Endothelial cell of umbilical vein (primary cell): ENCODE measurements around the gene OCRL. TPM values are rescaled to one million over a fixed set of nuclear protein-coding genes. Genes with fewer than 3 reads are reported as not detected.

Experiments
- BruUV-seq: library from RNA; stranded (reverse); fragments of 400-500 nt; replicated peaks from 2 replicates; lab custom pipeline; 2021; lab: Mats Ljungman, UMichigan
- CTCF ChIA-PET: fragments of 300-600, 350-600 bp; sonication (Branson Sonifier 250); formaldehyde crosslinking; loops from one replicate; lab custom pipeline; 2021; ENCODE audit warnings: antibody characterized with exemption, inconsistent platforms; lab: Charles Lee
- POLR2A ChIA-PET: fragments of 300-600, 350-600 bp; sonication (Branson Sonifier 250); formaldehyde crosslinking; loops from one replicate; lab custom pipeline; 2021; ENCODE audit warnings: antibody characterized with exemption, inconsistent platforms; lab: Charles Lee
- DNase-seq: peaks from one replicate; pipeline ENCODE4 v3.0.0-alpha.2; 2011; ENCODE audit warnings: low read depth, low spot score
- FAIRE-seq: peaks from 2 replicates; lab custom pipeline; 2011; peaks lifted over from hg19 to GRCh38; lab: Jason Lieb, UNC
- H2AFZ ChIP-seq: 2 replicates; pipeline ENCODE4 v1.6.0; 2012; ENCODE audit warnings: low read depth, low read length, control low read depth, inconsistent platforms
- H3K27ac ChIP-seq: 2 replicates; pipeline ENCODE4 v1.5.1; 2011; ENCODE audit warnings: low read depth, mild to moderate bottlenecking, control low read depth, low read length, moderate library complexity; ENCODE audit not compliant: insufficient read depth
- H3K27me3 ChIP-seq, 2 experiments: 2 replicates each; pipeline versions ENCODE4 v1.6.0 to v1.6.1; 2011; ENCODE audit warnings: low read length in 2 of 2, mixed read lengths in 1 of 2; ENCODE audit not compliant: control insufficient read depth in 2 of 2, insufficient read depth in 2 of 2
- H3K36me3 ChIP-seq, 2 experiments: 2 replicates in 1 of 2; 3 replicates in 1 of 2; pipeline ENCODE4 v1.5.1; 2011; ENCODE audit warnings: low read length in 2 of 2, mild to moderate bottlenecking in 1 of 2, moderate library complexity in 1 of 2; ENCODE audit not compliant: control insufficient read depth in 2 of 2, insufficient read depth in 2 of 2; ENCODE audit errors: extremely low read depth in 1 of 2
- H3K4me1 ChIP-seq: 3 replicates; pipeline ENCODE4 v1.5.1; 2011; ENCODE audit warnings: mild to moderate bottlenecking, low read length; ENCODE audit not compliant: control insufficient read depth, insufficient read depth; ENCODE audit errors: extremely low read depth
- H3K4me2 ChIP-seq: 2 replicates; pipeline ENCODE4 v1.6.1; 2011; ENCODE audit warnings: low read length, control low read depth, mixed read lengths; ENCODE audit not compliant: insufficient read depth
- H3K4me3 ChIP-seq, 3 experiments: fragments of 200-600 bp in 1 of 3; sonication (generic), shearing (Covaris generic) in 1 of 3; replicated peaks in 1 of 3; 2 replicates each; pipeline ENCODE4 v1.5.1; 2011 to 2016; ENCODE audit warnings: control low read depth in 3 of 3, low read length in 3 of 3, mild to moderate bottlenecking in 2 of 3, inconsistent platforms in 1 of 3, low read depth in 1 of 3, moderate library complexity in 1 of 3; ENCODE audit not compliant: insufficient read depth in 1 of 3
- H3K79me2 ChIP-seq: 2 replicates; pipeline ENCODE4 v1.6.0; 2012; ENCODE audit warnings: low read length, inconsistent platforms; ENCODE audit not compliant: control insufficient read depth, insufficient read depth
- H3K9ac ChIP-seq: replicated peaks from 2 replicates; pipeline ENCODE3; 2011; ENCODE audit warnings: low read length, control low read depth; ENCODE audit not compliant: insufficient read depth; ENCODE audit errors: extremely low read depth
- H3K9me1 ChIP-seq: replicated peaks from 3 replicates; pipeline ENCODE4 v1.6.0; 2011; ENCODE audit warnings: mild to moderate bottlenecking, low read length; ENCODE audit not compliant: control insufficient read depth, insufficient read depth; ENCODE audit errors: extremely low read depth
- H3K9me3 ChIP-seq: replicated peaks from 2 replicates; pipeline ENCODE4 v1.5.1; 2012; ENCODE audit warnings: low read length, inconsistent platforms; ENCODE audit not compliant: control insufficient read depth, insufficient read depth
- H4K20me1 ChIP-seq: replicated peaks from 2 replicates; pipeline ENCODE3; 2011; ENCODE audit warnings: mild to moderate bottlenecking, low read length; ENCODE audit not compliant: control insufficient read depth, insufficient read depth; ENCODE audit errors: extremely low read depth
- CTCF ChIP-seq, 2 donors: IDR thresholded peaks; 1 replicate in 1 of 2; 2 replicates in 1 of 2; pipeline ENCODE4 v1.5.1; 2011; ENCODE audit warnings: low read length in 2 of 2, mild to moderate bottlenecking in 2 of 2, moderate library complexity in 2 of 2, control low read depth in 1 of 2, inconsistent platforms in 1 of 2, low read depth in 1 of 2; ENCODE audit not compliant: insufficient read depth in 1 of 2; ENCODE audit errors: extremely low read depth in 1 of 2
- EZH2 ChIP-seq: IDR thresholded peaks from 2 replicates; pipeline ENCODE4 v1.6.1; 2012; ENCODE audit warnings: borderline replicate concordance, low read depth, mild to moderate bottlenecking, moderate library complexity, low read length, inconsistent platforms; ENCODE audit not compliant: severe bottlenecking
- FOS ChIP-seq: IDR thresholded peaks from 2 replicates; pipeline ENCODE4 v1.6.1; 2011; ENCODE audit warnings: mild to moderate bottlenecking, low read length, moderate library complexity, borderline replicate concordance; ENCODE audit not compliant: insufficient read depth
- GATA2 ChIP-seq: IDR thresholded peaks from 2 replicates; pipeline ENCODE4 v1.7.0; 2011; ENCODE audit warnings: low read depth, mild to moderate bottlenecking, moderate library complexity, mixed read lengths, low read length; ENCODE audit not compliant: insufficient read length, insufficient read depth
- JUN ChIP-seq: IDR thresholded peaks from 2 replicates; pipeline ENCODE4 v1.6.1; 2011; ENCODE audit warnings: borderline replicate concordance, low read depth; ENCODE audit not compliant: insufficient read length, insufficient read depth
- MYC ChIP-seq: IDR thresholded peaks from one replicate; pipeline ENCODE4 v1.6.1; 2011; ENCODE audit warnings: mild to moderate bottlenecking, low read depth, low read length
- POLR2A ChIP-seq: IDR thresholded peaks from 2 replicates; pipeline ENCODE4 v1.6.1; 2012; ENCODE audit warnings: low read depth, mild to moderate bottlenecking, control low read depth, low read length
- POLR2AphosphoS5 ChIP-seq: IDR thresholded peaks from 2 replicates; pipeline ENCODE4 v1.6.1; 2012; ENCODE audit warnings: low read depth, mild to moderate bottlenecking, control low read depth, low read length, moderate library complexity; ENCODE audit not compliant: insufficient read depth
- dilution Hi-C: fragments of 300-500 bp; cut with MboI; formaldehyde crosslinking; loops from one replicate; pipeline ENCODE4 v1.15.0; 2019; ENCODE audit warnings: low sequenced_read_pairs; ENCODE audit not compliant: extremely low pct_ligation_motif_present
- intact Hi-C: fragments of 100-400 bp; cut with micrococcal nuclease; formaldehyde crosslinking; loops from one replicate; pipeline ENCODE4 v1.10.0; 2022
- polyA plus RNA-seq, 4 experiments: library from polyadenylated mRNA; depleted of rRNA in 3 of 4; stranded (reverse) in 3 of 4; unstranded in 1 of 4; fragments of >200 nt; gene quantifications; 2 replicates each; pipeline versions ENCODE4 v1.2.1 to v1.2.3, GENCODE V29; 2011 to 2012; ENCODE audit warnings: missing spikeins in 1 of 4
- total RNA-seq: library from RNA; stranded (reverse); gene quantifications from 2 replicates; pipeline ENCODE4 v1.2.3, GENCODE V29; 2021
- TF ChIP-seq, protein P1 (sequence below): IDR thresholded peaks from 2 replicates; pipeline ENCODE4 v1.6.1; 2011; ENCODE audit not compliant: insufficient read depth, insufficient read length

The OCRL gene
- total and polyA plus RNA-seq, 2 donors (not counting 3 experiments of a cell fraction or from before 2014, with no cell fraction given), result 14.6 to 20.9 TPM

GRCh38 chrX:129594781-129595180 lies 54.7 kb downstream of the OCRL start:
- Histone ChIP-seq H3K4me3 (no peak overlapping the region), H3K4me1 (no peaks in the 10 kb centered on the region), H3K79me2 (no peaks in the 10 kb centered on the region), H4K20me1 (no peaks in the 10 kb centered on the region), H3K27me3 (no peaks in the 10 kb centered on the region), H3K4me2 (no peak overlapping the region), H3K9me3 (no peaks in the 10 kb centered on the region), H2AFZ (no peak overlapping the region), H3K9ac (no peak overlapping the region), H3K36me3 (peaks cover 0 to under 1% of the 10 kb centered on the region in 2 experiments), H3K9me1 (no peaks in the 10 kb centered on the region), H3K27ac (no peak overlapping the region)
- ChIA-PET CTCF (no interaction called here), POLR2A (no interaction called here)
- TF ChIP-seq, protein P1, sequence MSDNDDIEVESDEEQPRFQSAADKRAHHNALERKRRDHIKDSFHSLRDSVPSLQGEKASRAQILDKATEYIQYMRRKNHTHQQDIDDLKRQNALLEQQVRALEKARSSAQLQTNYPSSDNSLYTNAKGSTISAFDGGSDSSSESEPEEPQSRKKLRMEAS, result no peak
- no peak for TF ChIP-seq POLR2A
- no peak for TF ChIP-seq JUN
- TF ChIP-seq POLR2AphosphoS5, result no peak
- TF ChIP-seq CTCF (IDR thresholded peaks at IDR 0.05; ENCODE audit: extremely low read depth in 1 of 2, insufficient read depth in 1 of 2, low read depth in 1 of 2, low read length in 2 of 2), result no peak
- TF ChIP-seq FOS, result no peak
- peak; percentile 69 for FAIRE-seq
- BruUV-seq, result no TSS peak
- no peak for DNase-seq
- dilution Hi-C loops, result no loop called here
- intact Hi-C loops, result no loop called here

- H3K4me3 ChIP-seq, result no peak overlapping the region
- TF ChIP-seq JUN (no peak), POLR2A (no peak), FOS (no peak), CTCF (IDR thresholded peaks at IDR 0.05; ENCODE audit: extremely low read depth in 1 of 2, insufficient read depth in 1 of 2, low read depth in 1 of 2, low read length in 2 of 2) (no peak), EZH2 (no peak), MYC (no peak), GATA2 (no peak), POLR2AphosphoS5 (no peak)
- TF ChIP-seq, protein P1, result no peak
- H3K9me1 ChIP-seq, result no peaks in the 10 kb centered on the region
- H3K4me1 ChIP-seq, result no peaks in the 10 kb centered on the region
- ChIA-PET CTCF (interaction anchor here (0.7 to 1.1 kb wide), 2 partner anchors 9 to 465 kb away, joined by 3 read pairs; no protein-coding TSS in a partner anchor), POLR2A (no interaction called here)
- H3K27ac ChIP-seq, result no peak overlapping the region
- no peaks in the 10 kb centered on the region for H4K20me1 ChIP-seq
- H3K36me3 ChIP-seq, result no peaks in the 10 kb centered on the region
- no peak for DNase-seq
- intact Hi-C loops, result no loop called here
- FAIRE-seq, result no peak
- no peak overlapping the region for H3K4me2 ChIP-seq
- no peak overlapping the region for H3K9ac ChIP-seq
- H3K27me3 ChIP-seq, result no peaks in the 10 kb centered on the region
- no TSS peak for BruUV-seq
- no peak overlapping the region for H2AFZ ChIP-seq
- dilution Hi-C loops, result no loop called here
- no peaks in the 10 kb centered on the region for H3K9me3 ChIP-seq
- H3K79me2 ChIP-seq, result no peaks in the 10 kb centered on the region
These were observed 56.0 kb downstream of the OCRL start for GRCh38 chrX:129596077-129596476.
